ENCODE measurements around the gene POLR3E. TPM values are rescaled to one million over a fixed set of nuclear protein-coding genes. Genes with fewer than 3 reads are reported as not detected.
A peak's percentile ranks its signal among the peaks of the same experiment; 100 is the strongest.
"Not testable (repeated sequence)": the region's sequence is repeated elsewhere in the genome, so short reads cannot be mapped to it uniquely, and the experiment has no call there.

POLR3E gene
- total RNA-seq, 1 donor from 2014 or later, result 102 TPM

DNA sequence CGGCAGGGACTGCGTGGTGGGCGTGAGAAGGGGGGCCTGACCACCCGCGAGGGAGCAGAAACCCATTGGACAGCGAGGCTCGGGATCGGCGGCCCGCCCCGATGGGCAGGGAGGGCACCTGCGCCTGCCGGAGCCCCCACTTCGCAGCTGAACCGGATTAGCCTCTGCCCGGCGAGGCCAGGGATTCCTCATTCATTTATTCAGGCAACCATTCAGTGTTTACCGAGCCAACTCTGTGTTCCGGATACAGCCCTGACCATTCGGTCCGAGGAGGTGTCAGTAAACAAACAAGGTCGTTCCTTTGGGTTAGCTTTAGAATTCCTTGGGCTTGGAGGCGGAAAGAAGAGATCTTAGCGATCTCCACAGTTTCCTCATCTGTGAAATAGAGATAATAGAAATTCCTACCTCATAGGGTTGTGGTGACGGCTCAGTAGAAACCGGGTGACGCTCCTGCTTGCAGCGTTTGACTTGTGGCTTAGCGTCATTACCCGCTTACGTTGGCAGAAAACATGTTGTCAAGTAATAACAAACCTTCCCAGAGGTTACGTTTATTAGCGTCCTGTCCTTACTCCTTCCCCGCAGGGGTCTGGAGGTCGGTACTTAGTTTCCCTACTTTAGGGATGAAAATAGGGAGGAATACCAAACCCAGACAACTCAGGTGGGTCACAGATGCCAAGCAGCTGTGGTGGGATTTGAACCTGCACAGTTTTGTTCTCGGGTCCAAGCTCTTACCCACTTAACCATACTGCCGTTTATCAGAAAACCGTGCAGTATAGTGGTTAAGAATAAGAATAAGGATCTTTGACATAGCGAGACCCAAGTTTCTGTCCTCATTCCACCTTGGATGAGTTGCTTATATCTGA is 893 bp downstream of the POLR3E start:
- intact Hi-C loops (cut with micrococcal nuclease), result loop anchor here (1.0 to 10.0 kb wide), 7 partner anchors 53 to 345 kb away; partner anchors contain the start of genes CDR2, EEF2K, PDZD9 and UQCRC2
- Mint-ChIP-seq H3K4me3 (peak overlapping the region; percentile 94), H3K4me1 (peaks cover 33% of the 10 kb centered on the region), H3K36me3 (ENCODE audit: low read depth) (peaks cover 39% of the 10 kb centered on the region), H3K27me3 (no peaks in the 10 kb centered on the region), H3K27ac (peak overlapping the region; percentile 97), H3K9me3 (no peaks in the 10 kb centered on the region)
- DNase-seq, result peak; percentile 94

DNA sequence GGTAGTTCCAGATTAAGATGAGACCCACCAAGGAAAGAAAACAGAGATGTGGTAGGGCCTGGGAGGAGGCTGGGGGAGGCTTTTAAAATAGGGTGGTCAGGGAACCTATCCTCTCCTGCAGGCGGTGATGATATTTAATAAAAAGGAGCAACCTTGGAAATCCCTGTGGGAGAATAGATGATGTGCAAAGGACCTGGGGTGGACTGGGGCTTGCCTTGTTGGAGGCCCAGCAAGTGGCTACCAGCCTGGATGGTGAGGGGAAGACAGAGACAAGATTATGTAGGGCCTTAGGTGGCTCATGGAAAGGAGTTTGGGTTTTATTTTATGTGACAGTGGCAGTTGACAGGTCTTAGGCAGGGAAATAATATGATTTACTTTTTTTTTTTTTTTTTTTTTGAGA is 1.8 kb downstream of the POLR3E start:
- H3K36me3 Mint-ChIP-seq (ENCODE audit: low read depth), result peaks cover 44% of the 10 kb centered on the region
- peak overlapping the region; percentile 97 for H3K27ac Mint-ChIP-seq
- no peaks in the 10 kb centered on the region for H3K9me3 Mint-ChIP-seq
- H3K4me1 Mint-ChIP-seq, result peaks cover 35% of the 10 kb centered on the region
- intact Hi-C loops (cut with micrococcal nuclease), result loop anchor here (10.0 kb wide), 1 partner anchor 54 kb away; no protein-coding TSS in a partner anchor
- H3K27me3 Mint-ChIP-seq, result no peaks in the 10 kb centered on the region
- H3K4me3 Mint-ChIP-seq, result peak overlapping the region; percentile 94
- DNase-seq, result no peak

DNA sequence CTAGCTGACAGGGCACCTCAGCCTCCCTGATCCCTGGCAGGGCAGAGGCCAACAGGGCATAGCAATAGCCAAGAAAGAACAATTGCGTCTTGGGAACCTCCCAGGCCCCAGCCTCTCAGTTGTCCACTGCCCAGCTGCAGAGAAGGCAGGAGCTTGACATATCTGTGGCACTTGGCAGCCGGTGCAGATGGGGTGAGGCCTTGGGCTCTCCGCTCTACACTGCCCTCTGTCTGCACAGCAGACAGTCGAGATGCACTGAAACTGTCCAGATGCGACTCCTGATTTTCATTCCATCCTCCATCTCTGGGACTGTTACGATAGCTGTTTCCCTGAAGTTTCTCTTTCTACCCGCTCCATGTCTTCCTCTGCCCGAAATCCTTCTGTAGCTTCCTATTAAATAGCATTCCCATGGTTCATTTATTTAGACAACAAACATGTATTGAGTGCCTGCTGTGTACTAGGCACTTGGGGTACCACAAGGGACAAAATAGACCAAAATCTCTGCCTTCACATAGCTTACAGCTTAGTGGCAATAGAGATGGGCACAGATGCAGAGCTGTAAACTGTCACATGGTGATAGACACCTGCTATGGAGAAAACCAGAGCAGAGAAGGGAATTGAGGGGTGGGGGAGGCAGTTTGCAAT is 3.3 kb downstream of the POLR3E start:
- Mint-ChIP-seq H3K4me1 (peaks cover 39% of the 10 kb centered on the region), H3K9me3 (no peaks in the 10 kb centered on the region), H3K27ac (no peak overlapping the region), H3K4me3 (peak overlapping the region; percentile 36), H3K36me3 (ENCODE audit: low read depth) (peaks cover 55% of the 10 kb centered on the region), H3K27me3 (no peaks in the 10 kb centered on the region)
- peak; percentile 85 for DNase-seq
- intact Hi-C loops (cut with micrococcal nuclease), result no loop called here

DNA sequence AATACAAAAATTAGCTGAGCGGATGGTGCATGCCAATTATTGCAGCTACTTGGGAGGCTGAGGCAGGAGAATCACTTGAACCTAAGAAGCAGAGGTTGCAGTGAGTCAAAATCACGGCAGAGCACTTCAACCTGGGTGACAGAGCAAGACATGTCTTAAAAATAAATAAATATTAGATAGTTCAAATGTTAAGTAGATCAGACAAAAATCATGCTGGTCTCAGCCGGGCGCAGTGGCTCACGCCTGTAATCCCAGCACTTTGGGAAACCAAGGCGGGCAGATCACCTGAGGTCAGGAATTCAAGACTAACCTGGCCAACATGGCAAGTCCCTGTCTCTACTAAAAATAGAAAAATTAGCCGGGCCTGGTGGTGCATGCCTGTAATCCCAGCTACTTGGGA is 4.2 kb downstream of the POLR3E start:
- Mint-ChIP-seq H3K36me3 (ENCODE audit: low read depth) (peaks cover 60% of the 10 kb centered on the region), H3K4me1 (peaks cover 35% of the 10 kb centered on the region)
- H3K27me3 Mint-ChIP-seq; DNase-seq; H3K27ac Mint-ChIP-seq; H3K4me3 Mint-ChIP-seq; intact Hi-C loops (cut with micrococcal nuclease); H3K9me3 Mint-ChIP-seq: not testable (repeated sequence)

DNA sequence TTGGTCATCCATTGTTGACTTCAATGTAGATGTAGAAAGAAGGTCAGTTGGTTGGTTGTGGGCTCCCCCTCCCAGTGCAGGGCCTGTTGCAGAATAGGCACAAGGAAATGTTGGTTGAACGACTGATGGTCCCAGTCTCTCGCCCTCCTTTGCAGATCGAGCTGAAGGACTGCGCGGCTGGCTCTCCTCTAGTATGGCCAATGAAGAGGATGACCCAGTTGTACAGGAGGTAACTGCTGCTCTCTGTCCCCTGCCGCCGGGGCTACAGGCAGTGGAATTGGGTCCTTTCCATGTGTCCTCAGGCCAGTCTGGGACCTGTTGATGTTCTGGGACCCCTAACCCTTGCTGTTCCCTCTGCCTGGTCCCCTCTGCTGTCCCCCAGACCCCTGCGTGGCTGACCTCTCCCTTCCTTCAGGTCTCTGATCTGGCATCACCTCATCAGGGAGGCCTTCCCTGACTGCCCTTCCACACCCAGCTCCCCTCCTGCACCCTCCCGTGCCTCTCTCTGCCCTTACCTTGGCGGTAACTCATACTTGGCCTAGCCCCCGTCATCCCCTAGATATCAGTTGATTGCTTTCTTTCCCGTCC is 5.7 kb downstream of the POLR3E start:
- Mint-ChIP-seq H3K4me1 (peaks cover 35% of the 10 kb centered on the region), H3K36me3 (ENCODE audit: low read depth) (peaks cover 59% of the 10 kb centered on the region), H3K9me3 (no peaks in the 10 kb centered on the region), H3K27me3 (no peaks in the 10 kb centered on the region), H3K4me3 (no peak overlapping the region), H3K27ac (no peak overlapping the region)
- no peak for DNase-seq
- intact Hi-C loops (cut with micrococcal nuclease), result no loop called here

DNA sequence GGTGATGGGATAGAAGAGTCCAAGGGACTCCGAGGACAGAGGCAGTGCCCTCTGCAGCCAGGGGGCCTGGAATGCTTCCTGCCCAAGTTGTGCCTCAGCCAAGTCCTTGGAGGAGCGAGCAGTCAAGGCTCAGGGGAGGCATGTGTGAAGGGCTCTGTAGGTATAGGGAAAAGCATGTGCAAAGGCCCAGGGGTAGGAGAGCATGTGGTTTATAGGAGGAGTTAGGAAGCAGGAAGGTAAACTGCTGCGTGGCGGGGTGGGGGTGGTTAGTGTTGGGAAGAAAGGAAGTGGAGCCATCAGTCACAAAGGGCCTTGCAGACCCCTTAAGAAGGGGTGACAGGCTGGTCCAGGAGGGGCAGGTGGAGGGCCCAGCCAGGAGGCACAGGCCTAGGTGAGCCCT is 7.2 kb downstream of the POLR3E start:
- Mint-ChIP-seq H3K27ac (peak overlapping the region; percentile 53), H3K27me3 (no peaks in the 10 kb centered on the region), H3K4me3 (no peak overlapping the region), H3K4me1 (peaks cover 23% of the 10 kb centered on the region), H3K36me3 (ENCODE audit: low read depth) (peaks cover 60% of the 10 kb centered on the region), H3K9me3 (no peaks in the 10 kb centered on the region)
- DNase-seq, result no peak
- intact Hi-C loops (cut with micrococcal nuclease), result no loop called here

DNA sequence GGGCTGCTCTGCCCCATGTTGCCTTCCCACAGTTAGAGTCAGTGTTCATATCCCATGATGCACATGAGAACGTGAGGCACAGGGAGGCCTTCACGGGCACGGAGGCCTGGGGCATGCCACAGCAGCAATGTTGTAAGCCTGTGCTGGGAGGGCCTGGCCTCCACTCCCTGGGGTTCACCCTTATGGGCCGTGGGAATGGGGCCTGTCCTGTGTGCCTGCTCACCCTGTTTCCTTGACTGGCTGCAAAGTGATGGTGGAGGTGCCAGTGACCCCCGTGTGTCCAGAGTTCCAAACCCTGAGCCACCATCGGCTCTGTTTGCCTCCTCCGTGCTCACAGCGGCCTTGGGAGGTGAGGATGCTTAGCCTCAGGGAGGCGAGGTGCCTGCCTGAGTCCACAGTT is 9.6 kb downstream of the POLR3E start:
- Mint-ChIP-seq H3K27me3 (no peaks in the 10 kb centered on the region), H3K4me1 (peaks cover 9% of the 10 kb centered on the region), H3K9me3 (no peaks in the 10 kb centered on the region), H3K36me3 (ENCODE audit: low read depth) (peaks cover 56% of the 10 kb centered on the region), H3K27ac (no peak overlapping the region), H3K4me3 (no peak overlapping the region)
- intact Hi-C loops (cut with micrococcal nuclease), result no loop called here
- no peak for DNase-seq

DNA sequence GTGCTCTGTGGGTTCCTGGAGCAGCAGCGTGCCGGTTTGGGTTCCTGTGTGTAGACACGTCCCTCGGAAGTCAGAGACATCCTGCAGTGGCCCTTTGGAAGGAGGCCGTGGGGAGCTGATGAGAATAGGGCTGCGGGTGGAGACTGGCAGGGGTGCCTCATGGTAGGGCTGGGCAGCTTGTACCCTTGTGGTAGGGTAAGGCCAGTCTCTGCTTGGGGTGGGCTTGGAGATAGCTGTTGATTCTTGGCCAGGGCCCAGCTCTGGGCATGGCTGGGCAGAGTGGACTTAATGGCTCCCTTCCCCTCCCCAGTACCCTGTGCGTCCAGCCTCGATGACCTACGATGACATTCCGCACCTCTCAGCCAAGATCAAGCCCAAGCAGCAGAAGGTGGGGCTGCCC is 10.6 kb downstream of the POLR3E start:
- intact Hi-C loops (cut with micrococcal nuclease), result no loop called here
- H3K27me3 Mint-ChIP-seq, result no peaks in the 10 kb centered on the region
- DNase-seq, result no peak
- H3K27ac Mint-ChIP-seq, result no peak overlapping the region
- H3K9me3 Mint-ChIP-seq, result no peaks in the 10 kb centered on the region
- peaks cover 5% of the 10 kb centered on the region for H3K4me1 Mint-ChIP-seq
- H3K4me3 Mint-ChIP-seq, result no peak overlapping the region
- H3K36me3 Mint-ChIP-seq (ENCODE audit: low read depth), result peaks cover 55% of the 10 kb centered on the region

DNA sequence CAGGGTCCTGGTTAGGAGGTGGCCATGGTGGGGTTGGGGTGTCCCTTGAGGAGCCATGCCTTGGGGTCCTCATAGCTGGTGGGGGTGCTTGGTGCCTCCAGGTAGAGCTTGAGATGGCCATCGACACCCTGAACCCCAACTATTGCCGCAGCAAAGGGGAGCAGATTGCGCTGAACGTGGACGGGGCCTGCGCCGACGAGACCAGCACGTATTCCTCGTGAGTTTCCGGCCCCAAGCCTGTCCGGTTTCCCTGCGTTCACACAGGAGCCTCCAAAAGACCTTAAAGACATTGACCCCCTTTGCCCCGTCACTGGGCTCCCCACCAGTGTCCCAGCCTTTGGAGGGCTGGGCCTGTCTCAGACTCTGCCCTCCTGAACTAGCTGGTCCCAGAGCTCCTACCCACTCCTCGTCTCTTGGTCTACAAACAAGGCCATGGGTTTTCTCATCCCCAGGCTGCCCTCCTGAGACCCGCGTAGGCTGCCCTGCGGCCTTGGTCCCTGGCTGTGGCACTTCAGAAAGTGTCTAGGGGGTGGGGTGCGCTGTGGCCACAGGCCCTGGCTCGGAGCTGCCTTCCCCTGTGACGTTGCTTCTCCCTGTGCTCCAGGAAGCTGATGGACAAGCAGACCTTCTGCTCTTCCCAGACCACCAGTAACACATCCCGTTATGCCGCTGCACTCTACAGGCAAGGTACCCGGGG is 11.8 kb downstream of the POLR3E start:
- H3K9me3 Mint-ChIP-seq, result no peaks in the 10 kb centered on the region
- H3K4me1 Mint-ChIP-seq, result peaks cover 3% of the 10 kb centered on the region
- no peaks in the 10 kb centered on the region for H3K27me3 Mint-ChIP-seq
- no peak for DNase-seq
- H3K4me3 Mint-ChIP-seq, result no peak overlapping the region
- peaks cover 56% of the 10 kb centered on the region for H3K36me3 Mint-ChIP-seq (ENCODE audit: low read depth)
- intact Hi-C loops (cut with micrococcal nuclease), result no loop called here
- H3K27ac Mint-ChIP-seq, result no peak overlapping the region

DNA sequence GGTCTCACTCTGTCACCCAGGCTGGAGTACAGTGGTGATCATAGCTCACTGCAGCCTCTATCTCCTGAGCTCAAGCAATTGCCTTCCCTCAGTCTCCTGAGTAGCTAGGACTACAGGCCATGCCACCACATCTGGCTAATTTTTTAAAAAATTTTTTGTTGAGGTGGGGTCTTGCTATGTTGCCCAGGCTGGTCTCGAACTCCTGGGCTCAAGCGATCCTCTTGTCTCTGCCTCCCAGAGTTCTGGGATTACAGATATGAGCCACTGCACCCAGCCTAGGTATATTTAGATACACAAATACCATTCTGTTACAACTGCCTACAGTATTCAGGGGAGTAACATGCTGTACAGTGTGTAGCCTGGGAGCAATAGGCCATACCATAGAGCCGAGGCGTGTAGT is 14.3 kb downstream of the POLR3E start:
- peaks cover 55% of the 10 kb centered on the region for H3K36me3 Mint-ChIP-seq (ENCODE audit: low read depth)
- H3K27me3 Mint-ChIP-seq, result no peaks in the 10 kb centered on the region
- no peak for DNase-seq
- no peak overlapping the region for H3K4me3 Mint-ChIP-seq
- no peaks in the 10 kb centered on the region for H3K4me1 Mint-ChIP-seq
- no peak overlapping the region for H3K27ac Mint-ChIP-seq
- intact Hi-C loops (cut with micrococcal nuclease), result no loop called here
- H3K9me3 Mint-ChIP-seq, result no peaks in the 10 kb centered on the region

DNA sequence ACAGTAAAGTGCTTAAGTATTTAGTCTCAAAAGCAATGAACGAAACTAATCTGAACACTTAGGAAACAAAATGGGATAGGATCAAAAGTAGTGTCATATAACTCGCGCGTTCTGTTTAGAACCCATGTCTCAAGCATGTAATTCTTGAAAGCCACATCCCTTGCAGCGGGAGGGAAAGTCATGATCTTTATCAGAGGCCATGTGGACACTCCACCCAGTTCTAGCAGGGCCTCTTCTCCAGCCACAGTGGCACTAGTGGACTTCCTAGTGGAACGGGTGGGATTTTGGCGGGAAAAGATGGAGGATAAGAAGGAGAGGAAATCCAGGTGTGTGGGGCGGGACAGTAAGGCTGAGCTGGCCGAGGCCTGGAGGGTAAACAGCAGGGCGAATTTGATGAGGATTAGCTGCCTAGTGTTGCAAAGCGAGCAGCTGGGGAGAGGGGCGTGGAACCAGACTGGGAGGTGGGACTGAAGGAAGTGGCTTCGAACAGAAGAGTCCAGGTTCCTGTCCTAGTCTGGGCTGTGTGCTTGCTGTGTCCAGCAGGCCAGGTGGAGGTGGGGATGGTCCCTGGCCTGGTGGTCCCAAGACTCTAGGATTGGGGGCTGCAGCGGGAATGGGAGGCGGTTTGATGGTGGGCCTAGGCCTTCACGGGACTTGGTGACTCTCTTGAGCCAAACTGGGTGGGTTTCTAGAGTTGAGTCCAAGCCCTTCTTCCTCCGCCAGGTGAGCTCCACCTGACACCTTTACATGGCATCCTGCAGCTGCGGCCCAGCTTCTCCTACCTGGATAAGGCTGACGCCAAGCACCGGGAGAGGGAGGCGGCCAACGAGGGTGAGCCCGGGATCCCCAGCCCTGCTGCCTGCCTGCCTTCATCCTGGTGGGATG is 15.9 kb downstream of the POLR3E start:
- no peak overlapping the region for H3K4me3 Mint-ChIP-seq
- no peaks in the 10 kb centered on the region for H3K9me3 Mint-ChIP-seq
- intact Hi-C loops (cut with micrococcal nuclease), result no loop called here
- H3K4me1 Mint-ChIP-seq, result no peaks in the 10 kb centered on the region
- no peak for DNase-seq
- H3K27ac Mint-ChIP-seq, result no peak overlapping the region
- peaks cover 53% of the 10 kb centered on the region for H3K36me3 Mint-ChIP-seq (ENCODE audit: low read depth)
- no peaks in the 10 kb centered on the region for H3K27me3 Mint-ChIP-seq

DNA sequence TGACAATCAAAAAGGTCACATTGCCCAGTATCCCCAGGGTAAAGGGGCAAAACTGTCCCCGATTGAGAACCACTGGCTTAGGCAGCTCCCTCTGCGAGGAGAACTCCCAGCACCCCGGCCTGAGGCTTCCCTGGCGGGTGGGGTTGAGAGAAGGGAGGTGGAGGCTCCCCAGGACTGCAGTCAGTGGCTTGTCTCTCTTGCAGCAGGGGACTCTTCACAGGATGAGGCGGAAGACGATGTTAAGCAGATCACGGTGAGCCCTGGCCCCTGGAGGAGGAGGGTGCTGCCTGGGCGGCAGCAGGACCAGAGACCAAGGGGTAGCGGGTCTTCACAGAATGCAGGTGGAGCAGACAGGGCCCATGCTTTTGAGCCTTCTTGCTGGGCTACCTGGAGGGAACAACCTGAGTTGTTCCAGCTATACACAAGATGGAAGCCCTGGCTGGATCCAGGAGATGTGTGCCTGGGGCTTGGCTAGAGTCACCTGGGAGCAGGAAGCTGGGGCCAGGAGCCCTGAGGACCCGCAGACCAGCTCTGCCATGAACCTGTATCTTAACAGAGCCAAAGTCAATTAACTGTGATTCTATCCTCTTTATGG is 16.8 kb downstream of the POLR3E start:
- intact Hi-C loops (cut with micrococcal nuclease), result no loop called here
- Mint-ChIP-seq H3K9me3 (no peaks in the 10 kb centered on the region), H3K36me3 (ENCODE audit: low read depth) (peaks cover 53% of the 10 kb centered on the region), H3K27me3 (no peaks in the 10 kb centered on the region), H3K4me3 (no peak overlapping the region), H3K27ac (peak overlapping the region; percentile 26), H3K4me1 (no peaks in the 10 kb centered on the region)
- no peak for DNase-seq

All from activated CD4-positive, alpha-beta T cell treated with anti-CD3 and anti-CD28 coated beads, Interleukin-2, amount 10 ng/mL, durations not matched to agents 24 days and 14 days (primary cell).